ENCODE results near the gene PHF5A.

Gene PHF5A, protein sequence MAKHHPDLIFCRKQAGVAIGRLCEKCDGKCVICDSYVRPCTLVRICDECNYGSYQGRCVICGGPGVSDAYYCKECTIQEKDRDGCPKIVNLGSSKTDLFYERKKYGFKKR

DNA sequence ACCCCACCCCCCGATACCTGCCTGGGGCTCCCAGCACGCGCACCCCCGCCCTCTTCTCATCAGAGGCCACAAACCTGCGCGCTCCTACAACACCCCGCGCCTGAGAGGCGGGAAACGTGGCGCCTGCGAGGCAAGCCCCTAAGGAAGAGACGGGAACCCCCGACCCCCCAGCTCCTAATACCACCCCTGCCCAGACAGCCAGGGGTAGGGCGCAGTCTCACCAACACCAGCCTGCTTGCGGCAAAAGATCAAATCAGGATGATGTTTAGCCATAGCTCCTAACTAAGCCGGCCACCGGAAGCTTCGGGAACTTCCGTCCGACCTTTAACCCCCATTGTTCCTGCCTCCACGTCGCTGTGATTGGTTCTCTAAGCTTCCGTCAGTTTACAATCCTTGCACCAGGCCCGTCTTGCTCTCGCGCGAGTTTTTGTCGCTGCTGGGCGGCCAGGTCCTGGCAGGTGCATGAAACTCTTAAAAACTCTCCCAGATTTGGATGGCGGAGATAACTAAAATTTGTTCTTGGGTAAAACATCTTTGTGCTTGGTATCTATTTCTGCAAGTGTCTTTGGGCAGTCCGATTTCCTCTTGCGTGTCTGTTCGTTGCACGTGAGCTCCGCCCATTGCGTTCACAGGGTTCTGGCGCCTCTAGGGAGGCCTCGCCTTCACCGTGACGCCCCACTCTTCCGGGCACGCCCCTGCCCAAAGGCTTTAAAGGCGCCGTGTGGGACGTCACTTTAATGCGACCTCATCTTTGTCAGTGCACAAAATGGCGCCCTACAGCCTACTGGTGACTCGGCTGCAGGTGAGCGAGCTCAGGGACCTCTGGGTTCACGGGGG is at the start of gene PHF5A, which contains the start of gene ACO2:
PHF5A (minus strand) TSS at position 312 of the 837 bp plus-strand sequence; CDS start at position 273, 39 bp downstream.
ACO2 (plus strand) TSS at position 737 of the 837 bp plus-strand sequence; CDS start at position 767, 30 bp downstream.
- peak; percentile 95 for DNase-seq
- in situ Hi-C loops (cut with HindIII; ENCODE audit: low pct_ligation_motif_present, low pct_unique_long_range_greater_than_20kb, low sequenced_read_pairs) = no loop called here

DNA sequence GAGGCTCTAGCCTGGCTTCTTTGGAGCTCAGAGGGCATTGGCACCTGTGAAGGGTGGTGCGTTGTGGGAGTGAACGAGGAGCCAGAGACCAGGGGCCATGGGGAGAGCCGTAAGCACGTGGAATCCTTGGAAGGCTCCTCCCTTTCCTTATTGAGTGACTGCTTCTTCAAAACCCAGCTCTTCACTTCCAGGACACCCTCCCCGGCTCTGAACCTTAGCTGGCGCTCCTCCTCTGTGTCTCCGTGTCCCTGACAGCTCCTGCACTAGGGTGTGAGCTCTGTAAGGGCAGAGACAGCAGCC is 49.5 kb upstream of the PHF5A start:
- in situ Hi-C loops (cut with HindIII; ENCODE audit: low pct_ligation_motif_present, low pct_unique_long_range_greater_than_20kb, low sequenced_read_pairs) = no loop called here
- DNase-seq = no peak

DNA sequence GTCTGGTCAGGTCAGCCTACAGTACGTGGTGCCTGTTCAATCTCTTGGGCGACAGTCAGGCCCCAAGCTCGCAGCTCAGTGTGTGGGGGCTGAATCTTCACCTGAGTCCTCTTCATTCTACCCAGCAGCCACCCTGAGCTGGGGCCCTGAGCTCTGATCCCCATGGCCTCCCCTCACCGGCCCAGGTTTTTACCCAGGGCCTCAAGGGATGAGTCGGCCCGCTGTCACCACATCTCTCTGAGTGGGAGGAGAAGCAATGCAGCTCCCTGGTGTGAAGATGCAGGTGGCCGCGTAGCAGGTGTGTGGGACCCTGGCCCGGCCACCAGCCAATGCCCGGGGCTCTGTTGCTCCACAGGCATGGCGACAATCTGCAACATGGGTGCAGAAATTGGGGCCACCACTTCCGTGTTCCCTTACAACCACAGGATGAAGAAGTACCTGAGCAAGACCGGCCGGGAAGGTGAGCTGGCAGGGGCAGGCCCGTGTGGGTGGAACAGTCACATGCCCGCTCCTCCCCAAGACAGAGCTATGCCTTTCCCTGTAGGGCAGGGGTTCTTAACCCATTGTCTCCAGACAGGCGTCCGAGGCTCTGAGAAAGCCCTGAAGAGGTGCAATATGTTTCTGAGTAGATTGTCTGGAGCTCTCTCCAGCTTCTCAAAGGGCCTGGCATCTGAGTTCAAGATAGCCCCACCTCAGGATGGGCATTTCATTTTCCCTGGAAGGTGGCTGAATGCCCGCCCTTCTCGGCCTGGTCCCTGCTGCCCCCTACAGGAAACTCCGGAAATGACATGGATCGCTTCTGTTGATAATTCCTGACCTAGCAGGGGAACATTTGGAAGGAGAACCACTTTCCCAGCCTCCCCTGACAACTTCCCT is 48.9 kb upstream of the PHF5A start:
- in situ Hi-C loops (cut with HindIII; ENCODE audit: low pct_ligation_motif_present, low pct_unique_long_range_greater_than_20kb, low sequenced_read_pairs) = no loop called here
- peak; percentile 53 for DNase-seq

DNA sequence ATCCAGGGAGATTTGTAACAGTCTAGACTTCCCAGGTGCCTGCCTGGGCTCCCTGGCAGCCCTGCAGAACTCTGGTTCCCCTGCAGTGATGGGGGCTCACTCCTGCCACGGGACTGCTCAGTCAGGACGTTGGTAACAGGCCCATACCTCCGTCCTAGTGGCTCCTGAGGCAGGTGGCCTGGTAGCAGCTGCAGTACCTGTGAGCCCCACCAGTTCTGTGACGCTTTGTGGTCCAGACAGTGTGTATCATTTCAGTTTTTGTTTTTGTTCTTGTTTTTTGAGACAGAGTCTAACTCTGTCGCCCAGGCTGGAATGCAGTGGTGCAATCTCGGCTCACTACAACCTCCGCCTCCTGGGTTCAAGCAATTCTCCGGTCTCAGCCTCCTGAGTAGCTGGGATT is 48.0 kb upstream of the PHF5A start:
- DNase-seq = no peak
- in situ Hi-C loops (cut with HindIII; ENCODE audit: low pct_ligation_motif_present, low pct_unique_long_range_greater_than_20kb, low sequenced_read_pairs) = no loop called here

DNA sequence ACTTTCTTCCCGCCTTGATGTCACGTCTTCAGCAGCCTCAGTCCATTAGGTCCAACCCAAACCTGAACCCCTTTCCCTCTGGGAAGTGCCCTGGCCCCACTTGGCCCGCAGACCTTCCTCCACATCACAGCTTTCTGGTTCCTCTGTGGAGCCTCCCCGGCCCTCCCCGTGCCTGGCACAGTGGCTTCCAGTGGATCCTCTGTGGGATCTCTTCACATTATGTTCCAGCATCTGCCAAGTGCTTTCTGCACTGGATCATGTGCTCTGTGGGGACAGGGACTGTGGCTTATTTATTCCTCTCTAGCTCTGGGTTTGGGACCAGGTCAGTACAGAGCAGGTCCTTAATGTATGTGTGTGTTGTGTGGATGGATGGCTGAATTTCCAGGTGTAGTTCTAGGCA is 44.9 kb upstream of the PHF5A start:
- DNase-seq = no peak
- in situ Hi-C loops (cut with HindIII; ENCODE audit: low pct_ligation_motif_present, low pct_unique_long_range_greater_than_20kb, low sequenced_read_pairs) = no loop called here

DNA sequence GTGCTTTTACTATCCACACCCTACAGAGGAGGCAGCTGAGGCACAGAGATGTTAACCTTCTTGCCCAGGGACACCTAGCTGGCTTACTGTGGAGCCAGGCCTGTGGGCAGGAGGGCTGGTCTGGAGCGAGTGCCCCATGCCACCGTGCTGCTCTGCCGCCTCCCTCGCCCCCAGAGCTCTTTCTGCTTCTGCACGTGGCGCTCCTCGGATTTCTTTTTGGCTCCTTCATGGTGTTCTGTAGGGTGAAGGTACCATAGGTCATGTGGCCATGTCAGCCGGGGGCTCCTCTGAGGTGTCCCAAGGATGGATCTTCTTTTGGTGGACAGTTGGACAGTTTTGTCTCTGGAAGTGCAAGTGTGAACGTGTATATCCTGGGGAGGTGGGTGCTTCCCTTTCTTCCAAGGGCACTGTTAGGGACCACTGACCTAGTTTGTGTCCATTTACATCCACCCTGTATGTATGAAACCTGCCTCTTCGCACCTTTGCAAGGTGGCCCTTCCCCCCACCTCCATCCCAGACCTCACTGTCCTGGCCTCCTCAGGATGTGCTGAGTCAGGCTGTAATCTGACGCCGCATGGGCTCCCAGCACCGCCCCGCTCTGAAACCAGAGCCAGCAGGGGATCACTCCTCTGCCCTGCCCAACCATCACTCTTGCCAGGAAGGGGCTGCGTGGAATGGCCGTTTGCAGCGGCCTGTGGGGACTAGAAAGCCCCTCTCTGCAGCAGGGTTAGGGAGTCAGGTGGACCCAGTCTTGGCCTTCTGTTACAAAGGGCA is 44.1 kb upstream of the PHF5A start:
- in situ Hi-C loops (cut with HindIII; ENCODE audit: low pct_ligation_motif_present, low pct_unique_long_range_greater_than_20kb, low sequenced_read_pairs) = no loop called here
- DNase-seq = peak; percentile 44

DNA sequence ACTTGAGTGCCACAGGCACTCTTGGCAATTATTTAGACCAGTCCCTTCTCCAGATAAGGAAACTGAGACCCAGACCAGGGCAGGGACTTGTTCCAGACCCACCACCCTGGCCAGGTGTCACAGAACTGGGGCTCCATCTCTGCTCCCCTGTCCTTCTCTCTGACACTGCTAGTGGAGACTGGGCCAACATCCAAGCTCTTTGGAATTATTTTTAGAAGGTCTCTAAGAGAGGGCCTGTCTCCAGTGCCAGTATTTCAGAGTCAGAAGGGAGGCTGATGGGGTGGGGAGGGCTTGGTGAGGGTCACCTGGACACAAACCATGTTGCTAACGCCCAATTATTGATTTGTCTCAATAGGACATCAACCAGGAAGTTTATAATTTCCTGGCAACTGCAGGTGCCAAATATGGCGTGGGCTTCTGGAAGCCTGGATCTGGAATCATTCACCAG is 43.1 kb upstream of the PHF5A start:
- in situ Hi-C loops (cut with HindIII; ENCODE audit: low pct_ligation_motif_present, low pct_unique_long_range_greater_than_20kb, low sequenced_read_pairs) = no loop called here
- DNase-seq = no peak

DNA sequence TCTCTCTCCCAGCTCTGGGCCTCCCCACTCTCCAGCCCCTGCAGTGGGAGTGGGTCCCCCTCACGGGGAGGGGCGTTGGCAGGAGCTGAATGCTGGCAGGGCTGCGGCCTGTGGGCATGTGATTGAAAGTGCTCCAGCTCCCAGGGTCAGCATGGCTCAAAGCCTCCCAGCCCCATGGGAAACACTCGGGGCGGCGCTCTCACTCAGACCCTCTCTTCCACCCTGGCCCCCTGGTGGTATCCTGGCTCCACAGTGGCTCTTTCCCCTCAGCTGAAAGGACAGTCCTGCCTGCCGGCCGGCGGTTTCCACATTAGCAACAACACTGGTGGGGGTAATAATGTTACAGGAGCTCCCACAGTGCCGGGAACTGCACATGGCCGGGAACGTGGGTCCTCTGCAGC is 40.3 kb upstream of the PHF5A start:
- DNase-seq = no peak
- in situ Hi-C loops (cut with HindIII; ENCODE audit: low pct_ligation_motif_present, low pct_unique_long_range_greater_than_20kb, low sequenced_read_pairs) = no loop called here

DNA sequence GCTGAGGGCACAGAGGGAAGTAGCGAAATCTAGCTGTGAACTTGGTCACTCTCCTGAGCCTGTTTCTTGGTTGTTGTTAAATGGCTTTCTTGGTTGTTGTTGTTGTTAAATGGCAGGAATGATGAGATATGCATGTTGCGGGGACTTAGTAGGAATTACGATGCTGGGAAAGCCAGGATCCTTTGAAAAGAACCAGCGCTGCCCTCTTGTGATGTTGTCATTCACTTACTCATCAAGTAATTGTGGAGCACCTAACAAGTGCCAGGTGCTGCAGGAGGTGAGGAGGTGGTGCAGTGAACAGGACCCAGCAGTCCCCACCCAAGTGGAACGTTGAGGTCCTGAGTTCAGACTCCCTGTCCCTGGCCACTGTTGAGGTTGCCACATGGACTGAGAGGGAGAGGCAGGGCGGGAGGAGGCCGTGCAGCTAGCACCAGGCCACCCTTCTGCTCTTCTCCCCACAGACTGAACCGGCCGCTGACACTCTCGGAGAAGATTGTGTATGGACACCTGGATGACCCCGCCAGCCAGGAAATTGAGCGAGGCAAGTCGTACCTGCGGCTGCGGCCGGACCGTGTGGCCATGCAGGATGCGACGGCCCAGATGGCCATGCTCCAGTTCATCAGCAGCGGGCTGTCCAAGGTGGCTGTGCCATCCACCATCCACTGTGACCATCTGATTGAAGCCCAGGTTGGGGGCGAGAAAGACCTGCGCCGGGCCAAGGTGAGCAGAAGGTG is 39.0 kb upstream of the PHF5A start:
- no peak for DNase-seq
- in situ Hi-C loops (cut with HindIII; ENCODE audit: low pct_ligation_motif_present, low pct_unique_long_range_greater_than_20kb, low sequenced_read_pairs) = no loop called here

DNA sequence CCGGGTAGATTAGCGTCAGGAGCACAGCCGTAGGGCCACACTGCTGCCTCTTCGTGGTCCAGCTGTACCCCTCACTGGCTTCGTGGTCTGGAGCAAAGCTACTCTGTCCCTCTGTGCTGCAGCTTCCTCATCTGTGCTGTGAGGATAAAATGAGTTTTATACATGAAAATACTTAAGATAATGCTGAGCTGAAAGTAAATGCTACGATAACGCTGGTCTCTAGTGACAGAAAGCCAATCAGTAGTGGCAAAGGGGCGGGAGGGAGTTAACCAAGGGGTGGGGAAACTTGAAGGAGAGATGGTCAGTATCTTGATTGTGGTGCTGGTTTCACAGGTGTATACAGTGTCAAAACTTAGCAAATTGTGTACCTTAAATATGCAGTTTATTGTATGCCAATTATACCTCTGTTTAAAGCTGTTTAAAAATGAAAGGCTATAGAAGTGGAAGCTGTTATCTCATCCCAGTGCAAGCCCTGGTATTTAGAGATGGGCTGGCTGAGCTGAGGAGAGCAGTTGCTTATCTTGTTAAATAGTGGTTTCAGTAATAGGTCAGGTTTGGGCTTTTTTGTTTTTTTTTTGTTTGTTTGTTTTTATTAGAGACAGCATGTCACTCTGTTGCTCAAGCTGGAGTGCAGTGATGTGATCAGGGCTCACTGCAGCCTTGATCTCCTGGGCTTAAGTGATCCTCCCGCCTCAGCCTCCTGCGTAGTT is 37.2 kb upstream of the PHF5A start:
- in situ Hi-C loops (cut with HindIII; ENCODE audit: low pct_ligation_motif_present, low pct_unique_long_range_greater_than_20kb, low sequenced_read_pairs) = no loop called here
- DNase-seq = no peak

DNA sequence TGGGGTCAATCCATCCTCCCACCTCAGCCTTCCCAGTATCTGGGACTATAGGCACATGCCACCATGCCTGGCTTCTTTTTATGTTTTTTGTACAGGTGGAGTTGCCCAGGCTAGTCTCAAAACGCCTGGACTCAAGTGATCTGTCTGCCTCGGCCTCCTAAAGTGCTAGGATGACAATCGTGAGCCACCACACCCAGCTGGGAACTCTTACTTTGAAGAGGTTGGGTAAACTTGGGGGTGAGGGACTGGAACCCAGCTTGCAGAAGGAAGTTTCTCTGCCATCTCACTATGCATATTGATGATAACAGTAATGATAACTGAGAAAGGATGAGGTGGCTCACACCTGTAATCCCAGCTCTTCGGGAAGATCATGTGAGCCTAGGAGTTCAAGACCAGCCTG is 36.3 kb upstream of the PHF5A start:
- in situ Hi-C loops (cut with HindIII; ENCODE audit: low pct_ligation_motif_present, low pct_unique_long_range_greater_than_20kb, low sequenced_read_pairs) = no loop called here
- no peak for DNase-seq

DNA sequence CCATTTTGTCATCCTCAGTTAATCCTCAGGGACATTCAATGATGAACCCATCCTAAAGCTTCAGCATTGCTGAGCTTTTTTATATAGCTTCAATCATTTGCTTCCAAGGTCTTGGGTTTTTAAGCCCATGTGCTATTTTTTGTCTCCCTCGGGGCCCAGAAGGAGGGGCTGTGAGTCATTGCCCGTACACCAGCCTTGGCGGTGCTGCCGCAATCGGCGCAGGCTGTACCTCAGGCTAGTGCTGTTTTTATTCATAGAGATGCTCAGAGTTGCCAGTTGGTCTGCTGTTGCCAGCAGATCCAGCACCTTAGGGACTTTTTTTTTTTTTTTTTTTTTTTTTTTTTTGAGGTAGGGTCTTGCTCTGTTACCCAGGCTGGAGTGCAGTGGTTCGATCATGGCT is 35.9 kb upstream of the PHF5A start:
- in situ Hi-C loops (cut with HindIII; ENCODE audit: low pct_ligation_motif_present, low pct_unique_long_range_greater_than_20kb, low sequenced_read_pairs) = no loop called here
- DNase-seq = no peak

DNA sequence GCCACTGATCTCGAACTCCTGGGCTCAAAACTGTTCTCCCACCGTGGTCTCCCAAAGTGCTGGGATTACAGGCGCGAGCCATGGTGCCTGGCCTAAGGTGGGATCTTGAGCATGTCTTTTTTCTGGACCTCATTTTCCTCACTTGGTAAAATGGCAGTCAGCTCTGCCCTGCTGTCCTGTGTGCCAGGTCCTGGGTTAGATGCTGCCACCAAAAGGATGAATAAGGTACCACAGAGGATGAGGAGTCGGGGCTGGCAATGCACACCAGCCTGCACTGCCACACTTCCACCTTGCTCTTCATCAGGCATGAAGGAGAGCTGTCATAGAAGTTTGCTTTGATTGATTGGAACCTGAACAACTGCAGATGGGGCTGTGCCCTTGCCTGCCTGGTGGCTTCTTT is 32.7 kb upstream of the PHF5A start:
- in situ Hi-C loops (cut with HindIII; ENCODE audit: low pct_ligation_motif_present, low pct_unique_long_range_greater_than_20kb, low sequenced_read_pairs) = no loop called here

DNA sequence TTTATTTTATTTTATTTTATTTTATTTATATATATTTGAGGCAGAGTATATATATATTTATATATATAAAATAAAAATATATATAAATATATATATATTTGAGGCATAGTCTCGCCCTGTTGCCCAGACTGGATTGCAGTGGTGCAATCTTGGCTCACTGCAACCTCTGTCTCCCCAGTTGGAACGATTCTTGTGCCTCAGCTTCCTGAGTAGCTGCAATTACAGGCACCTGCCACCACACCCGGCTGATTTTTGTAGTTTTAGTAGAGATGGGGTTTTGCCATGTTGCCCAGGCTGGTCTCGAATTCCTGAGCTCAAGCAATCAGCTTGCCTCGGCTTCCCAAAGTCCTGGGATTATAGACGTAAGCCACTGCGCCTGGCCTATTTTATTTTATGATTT is 31.8 kb upstream of the PHF5A start:
- DNase-seq = no peak
- in situ Hi-C loops (cut with HindIII; ENCODE audit: low pct_ligation_motif_present, low pct_unique_long_range_greater_than_20kb, low sequenced_read_pairs) = no loop called here

More for the DNA sequence above, 32.7 kb upstream of the PHF5A start:
- DNase-seq = peak; percentile 32

DNA sequence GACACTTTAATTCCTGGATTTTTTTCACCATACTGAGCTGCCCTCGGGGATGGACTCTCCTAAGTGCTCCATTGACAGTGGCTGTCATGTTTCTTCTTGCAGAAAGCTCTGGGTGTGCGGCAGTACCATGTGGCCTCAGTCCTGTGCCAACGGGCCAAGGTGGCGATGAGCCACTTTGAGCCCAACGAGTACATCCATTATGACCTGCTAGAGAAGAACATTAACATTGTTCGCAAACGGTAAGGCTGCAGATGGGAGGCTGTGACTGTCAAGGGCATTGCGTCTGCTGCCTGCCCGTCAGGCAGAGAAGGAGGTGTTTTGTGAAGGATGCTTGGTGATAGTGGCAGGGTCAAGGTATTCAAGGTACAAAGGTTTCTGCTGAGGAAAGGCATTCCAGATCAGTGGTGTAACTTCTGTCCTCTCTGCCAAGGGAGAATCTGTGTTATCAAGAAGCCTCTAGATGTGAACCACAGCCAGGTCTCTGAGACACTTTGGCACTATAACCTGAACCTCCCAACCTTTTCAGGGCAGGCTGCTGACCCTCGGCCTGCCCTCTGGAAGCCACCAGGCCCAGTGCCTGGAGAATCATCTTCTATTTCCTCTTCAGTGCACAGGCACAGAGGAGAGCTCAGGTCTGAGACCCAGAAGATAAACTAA is 31.3 kb upstream of the PHF5A start:
- in situ Hi-C loops (cut with HindIII; ENCODE audit: low pct_ligation_motif_present, low pct_unique_long_range_greater_than_20kb, low sequenced_read_pairs) = no loop called here
- DNase-seq = no peak

DNA sequence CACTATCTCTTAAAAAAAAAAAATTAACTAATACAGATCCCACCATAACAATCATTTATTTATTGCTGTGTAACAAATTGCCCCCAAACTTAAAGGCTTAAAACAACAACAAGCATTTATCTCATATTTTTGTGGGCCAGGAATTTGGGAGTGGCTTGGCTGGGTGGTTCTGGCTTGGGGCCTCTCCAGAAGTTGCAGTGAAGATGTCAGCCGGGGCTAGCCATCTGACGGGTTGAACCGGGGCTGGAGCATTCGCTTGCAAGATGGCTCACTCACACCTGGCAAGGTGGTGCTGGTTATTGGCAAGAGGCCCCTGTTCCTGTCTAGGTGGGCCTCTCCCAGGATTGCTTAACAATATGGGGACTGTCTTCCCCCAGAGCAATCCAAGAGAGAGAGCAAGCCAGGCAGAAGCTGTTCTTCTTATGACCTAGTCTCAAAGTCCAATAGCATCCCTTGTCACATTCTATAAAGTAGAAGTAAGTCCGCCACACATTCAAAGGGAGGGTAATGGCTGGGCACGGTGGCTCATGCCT is 29.9 kb upstream of the PHF5A start:
- in situ Hi-C loops (cut with HindIII; ENCODE audit: low pct_ligation_motif_present, low pct_unique_long_range_greater_than_20kb, low sequenced_read_pairs) = no loop called here
- no peak for DNase-seq
